ENCODE measurements around the gene CLDND2. TPM values are rescaled to one million over a fixed set of nuclear protein-coding genes. Genes with fewer than 3 reads are reported as not detected.

CLDND2 gene
- total RNA-seq, 1 donor from 2014 or later = 0.97 TPM

DNA sequence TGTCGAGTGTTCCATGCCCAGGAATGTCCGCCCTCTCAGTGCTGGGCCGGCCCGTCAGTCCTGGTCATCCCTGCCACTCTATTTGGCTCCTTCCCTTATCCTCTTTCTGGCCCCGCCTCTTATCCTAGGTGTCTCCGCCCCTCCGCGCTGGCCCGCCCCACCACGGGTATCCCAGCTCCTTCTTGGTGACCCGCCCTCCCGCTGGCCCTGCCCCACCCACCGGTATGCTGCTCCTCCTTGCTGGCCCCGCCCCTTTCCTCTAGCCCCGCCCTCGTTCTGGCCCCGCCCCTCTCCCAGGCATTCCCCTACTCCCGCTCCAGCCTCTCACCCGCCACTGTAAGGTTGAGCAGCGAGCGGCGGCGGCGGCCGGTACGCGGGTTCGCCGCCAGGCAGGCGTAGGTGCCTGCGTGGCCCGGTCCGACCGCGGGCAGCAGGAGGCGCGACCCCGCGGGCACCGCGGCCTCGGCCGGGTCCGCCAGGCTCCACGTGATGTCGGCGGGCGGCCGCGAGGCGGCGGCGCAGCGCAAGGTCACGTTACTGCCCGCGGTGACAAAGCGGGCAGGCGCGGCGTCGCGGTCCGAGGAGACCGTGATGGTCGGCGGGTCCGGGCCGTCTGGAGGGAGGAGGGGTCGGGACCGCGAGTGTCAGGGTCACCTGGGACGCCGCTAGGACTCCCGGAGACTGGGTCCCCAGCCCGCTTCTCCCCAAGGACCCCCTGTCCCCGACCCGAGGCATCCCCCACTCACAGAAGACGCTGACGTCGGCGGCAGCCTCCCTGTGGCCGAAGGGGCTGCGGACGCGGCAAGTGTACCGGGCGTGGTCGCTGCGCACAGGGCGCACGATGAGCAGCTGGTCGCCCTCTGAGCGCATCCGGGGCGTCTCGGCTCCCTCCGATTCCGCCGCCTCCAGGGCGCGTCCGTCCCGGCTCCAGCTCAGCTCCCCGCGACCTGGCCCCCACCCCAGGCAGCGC is 28.8 kb downstream of the CLDND2 start:
- Mint-ChIP-seq H3K36me3 (peaks cover 3% of the 10 kb centered on the region), H3K27ac (peak overlapping the region; percentile 96), H3K4me3 (peak overlapping the region; percentile 98), H3K4me1 (ENCODE audit: unreplicated experiment) (peaks cover 24% of the 10 kb centered on the region), H3K9me3 (no peaks in the 10 kb centered on the region), H3K27me3 (peaks cover 12% of the 10 kb centered on the region)
- TF ChIP-seq, protein P1, sequence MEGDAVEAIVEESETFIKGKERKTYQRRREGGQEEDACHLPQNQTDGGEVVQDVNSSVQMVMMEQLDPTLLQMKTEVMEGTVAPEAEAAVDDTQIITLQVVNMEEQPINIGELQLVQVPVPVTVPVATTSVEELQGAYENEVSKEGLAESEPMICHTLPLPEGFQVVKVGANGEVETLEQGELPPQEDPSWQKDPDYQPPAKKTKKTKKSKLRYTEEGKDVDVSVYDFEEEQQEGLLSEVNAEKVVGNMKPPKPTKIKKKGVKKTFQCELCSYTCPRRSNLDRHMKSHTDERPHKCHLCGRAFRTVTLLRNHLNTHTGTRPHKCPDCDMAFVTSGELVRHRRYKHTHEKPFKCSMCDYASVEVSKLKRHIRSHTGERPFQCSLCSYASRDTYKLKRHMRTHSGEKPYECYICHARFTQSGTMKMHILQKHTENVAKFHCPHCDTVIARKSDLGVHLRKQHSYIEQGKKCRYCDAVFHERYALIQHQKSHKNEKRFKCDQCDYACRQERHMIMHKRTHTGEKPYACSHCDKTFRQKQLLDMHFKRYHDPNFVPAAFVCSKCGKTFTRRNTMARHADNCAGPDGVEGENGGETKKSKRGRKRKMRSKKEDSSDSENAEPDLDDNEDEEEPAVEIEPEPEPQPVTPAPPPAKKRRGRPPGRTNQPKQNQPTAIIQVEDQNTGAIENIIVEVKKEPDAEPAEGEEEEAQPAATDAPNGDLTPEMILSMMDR (conservative IDR thresholded peaks at IDR 0.05) = peak; percentile 48
- peak; percentile 97 for DNase-seq (ENCODE audit: extremely low spot score, unreplicated experiment)

- DNase-seq (ENCODE audit: extremely low spot score, unreplicated experiment) = no peak
- peak overlapping the region; percentile 98 for H3K4me3 Mint-ChIP-seq
- peaks cover 24% of the 10 kb centered on the region for H3K4me1 Mint-ChIP-seq (ENCODE audit: unreplicated experiment)
- no peaks in the 10 kb centered on the region for H3K36me3 Mint-ChIP-seq
- H3K27me3 Mint-ChIP-seq = peaks cover 12% of the 10 kb centered on the region
- TF ChIP-seq, protein P1 (conservative IDR thresholded peaks at IDR 0.05) = no peak
- H3K27ac Mint-ChIP-seq = peak overlapping the region; percentile 96
- H3K9me3 Mint-ChIP-seq = no peaks in the 10 kb centered on the region
Observed at GRCh38 chr19:51339313-51339686, 29.5 kb downstream of the CLDND2 start.

DNA sequence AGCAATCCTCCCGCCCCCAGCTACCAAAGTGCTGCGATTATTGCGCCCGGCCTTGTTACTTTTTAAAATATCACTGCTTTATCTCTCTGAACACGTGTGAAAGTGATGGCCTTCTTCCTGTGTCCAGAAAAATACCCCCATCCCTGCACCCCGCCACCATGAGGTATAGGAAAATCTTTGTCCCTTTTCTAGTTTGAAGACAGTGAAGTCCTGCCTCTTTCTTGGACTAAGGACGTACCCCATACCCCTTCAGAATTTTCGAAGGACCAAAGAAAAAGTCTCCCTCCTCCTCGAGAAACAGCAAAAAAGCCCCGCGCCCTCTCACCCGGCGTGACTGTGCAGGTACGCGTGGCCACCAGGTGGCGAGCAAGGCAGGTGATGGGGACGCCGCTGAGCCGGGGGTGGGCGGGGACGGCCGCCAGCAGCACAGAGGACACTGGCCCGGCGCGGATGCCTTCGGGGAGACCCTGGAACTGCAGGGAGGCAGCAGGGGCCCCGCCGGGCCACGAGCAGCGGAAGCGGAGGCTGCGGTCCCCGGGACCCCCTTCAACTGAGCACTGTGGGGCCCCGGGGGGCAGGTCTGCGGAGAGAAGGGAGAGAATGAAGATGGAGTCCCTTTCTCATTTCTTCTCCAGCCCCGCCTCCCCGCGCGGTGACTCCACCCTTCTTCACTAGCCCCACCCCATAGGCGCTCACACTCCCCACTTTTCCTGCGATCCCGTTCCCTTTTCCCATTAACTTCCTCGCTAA is 30.1 kb downstream of the CLDND2 start:
- peak overlapping the region; percentile 96 for H3K27ac Mint-ChIP-seq
- DNase-seq (ENCODE audit: extremely low spot score, unreplicated experiment) = peak; percentile 89
- no peaks in the 10 kb centered on the region for H3K9me3 Mint-ChIP-seq
- H3K36me3 Mint-ChIP-seq = no peaks in the 10 kb centered on the region
- peaks cover 12% of the 10 kb centered on the region for H3K27me3 Mint-ChIP-seq
- peaks cover 24% of the 10 kb centered on the region for H3K4me1 Mint-ChIP-seq (ENCODE audit: unreplicated experiment)
- H3K4me3 Mint-ChIP-seq = peak overlapping the region; percentile 98
- TF ChIP-seq, protein P1 (conservative IDR thresholded peaks at IDR 0.05) = peak; percentile 97

GRCh38 chr19:51337861-51338562 is 30.8 kb downstream of the CLDND2 start:
- H3K4me1 Mint-ChIP-seq (ENCODE audit: unreplicated experiment) = peaks cover 22% of the 10 kb centered on the region
- no peaks in the 10 kb centered on the region for H3K9me3 Mint-ChIP-seq
- TF ChIP-seq, protein P1 (conservative IDR thresholded peaks at IDR 0.05) = no peak
- no peak for DNase-seq (ENCODE audit: extremely low spot score, unreplicated experiment)
- no peak overlapping the region for H3K27ac Mint-ChIP-seq
- no peaks in the 10 kb centered on the region for H3K36me3 Mint-ChIP-seq
- peak overlapping the region; percentile 98 for H3K4me3 Mint-ChIP-seq
- H3K27me3 Mint-ChIP-seq = peaks cover 11% of the 10 kb centered on the region

DNA sequence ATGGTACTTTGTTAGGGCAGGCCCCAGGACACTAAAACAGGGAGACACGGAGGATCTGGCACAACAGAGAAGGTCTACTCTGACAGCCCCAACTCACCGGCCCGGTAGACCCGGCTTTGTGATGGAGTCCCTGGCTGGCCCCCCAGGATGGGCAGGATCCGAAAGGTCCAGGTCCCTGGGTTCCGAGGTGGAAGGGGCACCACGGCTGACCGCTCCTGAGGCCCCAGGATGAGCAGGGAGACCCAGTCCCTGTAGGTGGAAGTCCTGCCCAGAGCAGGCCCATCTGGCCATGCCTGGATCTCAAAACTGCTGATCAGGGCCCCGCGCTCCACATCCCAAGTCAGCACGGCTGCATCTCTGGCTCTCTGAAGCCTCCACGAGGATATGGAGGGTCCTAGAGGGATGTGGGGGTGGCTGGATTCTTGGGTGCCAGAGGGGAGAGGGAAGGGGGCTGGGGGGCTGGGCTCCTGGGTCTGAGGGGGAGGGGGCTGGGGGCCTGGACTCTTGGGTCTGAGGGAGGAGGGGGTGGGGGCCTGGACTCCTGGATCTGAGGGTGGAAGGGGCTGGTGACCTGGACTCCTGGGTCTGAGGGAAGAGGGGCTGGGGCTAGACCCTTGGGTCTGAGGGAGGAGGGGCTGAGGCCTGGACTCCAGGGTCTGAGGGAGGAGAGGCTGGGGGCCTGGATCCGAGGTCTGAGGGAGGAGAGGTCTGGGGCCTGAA is 31.5 kb downstream of the CLDND2 start:
- Mint-ChIP-seq H3K27me3 (peaks cover 9% of the 10 kb centered on the region), H3K4me1 (ENCODE audit: unreplicated experiment) (peaks cover 15% of the 10 kb centered on the region), H3K36me3 (no peaks in the 10 kb centered on the region), H3K27ac (no peak overlapping the region), H3K4me3 (peak overlapping the region; percentile 20), H3K9me3 (no peaks in the 10 kb centered on the region)
- TF ChIP-seq, protein P1 (conservative IDR thresholded peaks at IDR 0.05) = no peak
- DNase-seq (ENCODE audit: extremely low spot score, unreplicated experiment) = no peak
